Subcutaneous abdominal adipose tissue (tissue), 5 donors: ENCODE results near the gene MTMR3.

Experiments used
- H3K27ac ChIP-seq: one replicate; pipeline ENCODE4 v1.7.0; 2013; ENCODE audit warnings: low read depth, mild to moderate bottlenecking, inconsistent platforms, low read length, moderate library complexity
- H3K27me3 ChIP-seq, 5 donors: one replicate each; pipeline ENCODE4 v1.7.0; 2013; ENCODE audit warnings: low read length in 5 of 5, inconsistent platforms in 1 of 5; ENCODE audit not compliant: control insufficient read depth in 5 of 5, insufficient read depth in 4 of 5
- H3K36me3 ChIP-seq, 5 donors: one replicate each; pipeline ENCODE4 v1.7.0; 2013; ENCODE audit warnings: low read length in 5 of 5; ENCODE audit not compliant: control insufficient read depth in 5 of 5, insufficient read depth in 5 of 5
- H3K4me1 ChIP-seq, 5 donors: one replicate each; pipeline ENCODE4 v1.7.0; 2013; ENCODE audit warnings: low read length in 5 of 5, mild to moderate bottlenecking in 3 of 5, moderate library complexity in 1 of 5; ENCODE audit not compliant: control insufficient read depth in 5 of 5, insufficient read depth in 5 of 5
- H3K4me3 ChIP-seq, 5 donors: one replicate each; pipeline ENCODE4 v1.7.0; 2013; ENCODE audit warnings: low read length in 5 of 5, low read depth in 1 of 5
- H3K9ac ChIP-seq, 5 donors: one replicate each; pipeline ENCODE4 v1.7.0; 2013; ENCODE audit warnings: low read length in 5 of 5, mild to moderate bottlenecking in 4 of 5, moderate library complexity in 3 of 5
- H3K9me3 ChIP-seq, 5 donors: one replicate each; pipeline ENCODE4 v1.7.0; 2013; ENCODE audit warnings: low read length in 5 of 5; ENCODE audit not compliant: control insufficient read depth in 5 of 5
- donor health status: healthy.
- donor health status: healthy.
- donor health status: healthy.
- donor health status: healthy.
- donor health status: healthy.

Gene MTMR3

DNA sequence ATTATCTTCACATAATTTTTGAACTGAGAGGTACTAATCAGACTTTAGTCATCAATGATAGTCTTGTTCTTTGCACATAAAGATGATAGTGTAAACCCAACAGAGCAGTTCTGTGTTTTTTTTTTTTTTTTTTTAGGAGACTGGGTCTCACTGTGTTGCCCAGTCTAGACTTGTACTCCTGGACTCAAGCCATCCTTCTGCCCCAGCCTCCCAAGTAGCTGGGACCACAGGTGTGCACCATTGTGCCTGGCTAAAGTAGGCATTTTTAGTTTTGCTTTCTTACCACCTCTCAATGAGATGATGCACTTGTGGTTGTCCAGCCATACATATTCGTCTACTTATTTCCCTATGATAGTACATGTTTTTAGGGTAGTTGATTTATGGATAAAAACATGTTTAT lies 50.6 kb downstream of the MTMR3 start:
- Histone ChIP-seq H3K9ac (no peak overlapping the region), H3K36me3 (no peaks in the 10 kb centered on the region), H3K27ac (no peak overlapping the region), H3K4me3 (no peak overlapping the region), H3K27me3 (no peaks in the 10 kb centered on the region), H3K4me1 (peaks cover 0 to 10% (median 4%) of the 10 kb centered on the region in 5 donors), H3K9me3 (no peaks in the 10 kb centered on the region)

- Histone ChIP-seq H3K9me3 (no peaks in the 10 kb centered on the region), H3K27ac (no peak overlapping the region), H3K36me3 (no peaks in the 10 kb centered on the region), H3K4me3 (no peak overlapping the region), H3K4me1 (peaks cover 0 to 10% (median 4%) of the 10 kb centered on the region in 5 donors), H3K9ac (no peak overlapping the region), H3K27me3 (no peaks in the 10 kb centered on the region)
Measured at GRCh38 chr22:29934596-29934995, 51.6 kb downstream of the MTMR3 start.

DNA sequence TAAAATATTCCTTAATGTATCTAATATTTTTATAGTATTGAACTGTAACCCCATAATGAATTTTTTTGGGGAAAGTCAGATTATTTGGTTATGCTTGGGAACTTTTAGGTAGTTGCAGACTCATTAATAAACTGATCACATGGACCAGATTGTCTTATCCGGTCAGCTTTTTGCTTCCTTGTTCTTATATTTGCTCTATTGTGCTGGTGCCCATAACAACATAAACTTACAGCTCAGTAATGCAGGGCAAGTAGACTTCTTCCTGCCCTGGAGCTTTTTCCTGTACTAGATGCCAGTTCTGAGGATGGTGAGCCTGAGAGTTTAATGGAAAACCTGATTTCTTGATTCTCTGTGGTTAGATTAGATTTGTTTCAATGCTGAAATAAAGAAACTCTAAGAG lies 53.2 kb downstream of the MTMR3 start:
- H3K4me3 ChIP-seq = no peak overlapping the region
- H3K27me3 ChIP-seq = no peaks in the 10 kb centered on the region
- H3K27ac ChIP-seq = no peak overlapping the region
- no peaks in the 10 kb centered on the region for H3K36me3 ChIP-seq
- H3K9me3 ChIP-seq = no peaks in the 10 kb centered on the region
- H3K4me1 ChIP-seq = peaks cover 0 to 8% (median 4%) of the 10 kb centered on the region in 5 donors
- no peak overlapping the region for H3K9ac ChIP-seq

- Histone ChIP-seq H3K9ac (no peak overlapping the region), H3K4me3 (no peak overlapping the region), H3K9me3 (no peaks in the 10 kb centered on the region), H3K4me1 (peaks cover 0 to 5% (median 3%) of the 10 kb centered on the region in 5 donors), H3K36me3 (no peaks in the 10 kb centered on the region), H3K27ac (no peak overlapping the region), H3K27me3 (no peaks in the 10 kb centered on the region)
Measured at GRCh38 chr22:29937940-29938693, 55.1 kb downstream of the MTMR3 start.

DNA sequence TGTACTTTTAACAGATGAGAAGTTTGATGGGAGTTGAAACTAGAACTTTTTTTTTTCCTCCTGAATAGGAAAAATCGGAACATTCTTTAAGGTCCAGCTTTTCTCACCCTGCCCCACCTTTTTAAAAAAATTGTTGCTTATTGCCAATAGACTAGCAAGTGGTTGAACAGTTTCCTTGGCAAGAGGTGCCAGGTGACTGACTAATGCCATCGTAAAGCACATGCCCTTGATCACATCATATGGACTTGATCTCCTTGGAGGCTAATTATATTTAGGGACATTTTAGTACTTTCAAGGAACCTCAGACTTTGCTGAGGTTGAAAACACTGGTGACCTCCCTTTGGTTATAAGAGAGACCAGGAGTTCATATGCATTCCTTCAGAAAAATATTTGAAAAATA lies 57.6 kb downstream of the MTMR3 start:
- no peaks in the 10 kb centered on the region for H3K36me3 ChIP-seq
- H3K4me1 ChIP-seq = peaks cover 0 to 8% (median 3%) of the 10 kb centered on the region in 5 donors
- no peaks in the 10 kb centered on the region for H3K27me3 ChIP-seq
- no peak overlapping the region for H3K9ac ChIP-seq
- H3K4me3 ChIP-seq = no peak overlapping the region
- no peak overlapping the region for H3K27ac ChIP-seq
- H3K9me3 ChIP-seq = no peaks in the 10 kb centered on the region

DNA sequence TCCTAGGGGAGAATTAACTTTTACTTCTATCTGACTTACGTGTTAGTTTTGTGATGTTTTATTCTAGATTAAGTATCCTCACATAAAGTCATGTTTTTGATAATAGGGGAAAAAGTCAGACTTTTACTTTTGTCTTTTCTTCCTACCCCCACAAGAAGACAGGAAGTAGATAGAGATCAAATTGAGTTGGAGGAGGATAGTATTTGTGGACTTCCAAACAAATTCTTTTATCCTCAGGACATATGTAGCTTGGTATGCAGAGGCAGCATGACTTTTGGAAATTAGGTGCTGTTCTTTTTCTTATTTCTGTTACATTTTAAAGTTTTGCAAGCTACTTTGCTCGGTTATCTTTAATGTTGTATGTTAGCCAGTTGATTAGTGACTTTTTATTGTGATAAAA lies 61.4 kb downstream of the MTMR3 start:
- peaks cover 2 to 16% (median 9%) of the 10 kb centered on the region in 5 donors for H3K4me1 ChIP-seq

GRCh38 chr22:29945435-29945834 lies 62.5 kb downstream of the MTMR3 start:
- Histone ChIP-seq H3K9ac (no peak overlapping the region), H3K9me3 (no peaks in the 10 kb centered on the region), H3K4me3 (no peak overlapping the region), H3K27me3 (no peaks in the 10 kb centered on the region), H3K27ac (no peak overlapping the region), H3K4me1 (peaks cover 2 to 16% (median 14%) of the 10 kb centered on the region in 5 donors), H3K36me3 (no peaks in the 10 kb centered on the region)

More for the DNA sequence above, 61.4 kb downstream of the MTMR3 start:
- Histone ChIP-seq H3K9me3 (no peaks in the 10 kb centered on the region), H3K27me3 (no peaks in the 10 kb centered on the region), H3K4me3 (no peak overlapping the region), H3K27ac (no peak overlapping the region), H3K36me3 (no peaks in the 10 kb centered on the region), H3K9ac (no peak overlapping the region)

GRCh38 chr22:29946220-29946619 lies 63.2 kb downstream of the MTMR3 start:
- Histone ChIP-seq H3K27ac (no peak overlapping the region), H3K4me3 (no peak overlapping the region), H3K36me3 (no peaks in the 10 kb centered on the region), H3K4me1 (peaks cover 2 to 16% (median 14%) of the 10 kb centered on the region in 5 donors), H3K9ac (no peak overlapping the region), H3K27me3 (no peaks in the 10 kb centered on the region), H3K9me3 (no peaks in the 10 kb centered on the region)

DNA sequence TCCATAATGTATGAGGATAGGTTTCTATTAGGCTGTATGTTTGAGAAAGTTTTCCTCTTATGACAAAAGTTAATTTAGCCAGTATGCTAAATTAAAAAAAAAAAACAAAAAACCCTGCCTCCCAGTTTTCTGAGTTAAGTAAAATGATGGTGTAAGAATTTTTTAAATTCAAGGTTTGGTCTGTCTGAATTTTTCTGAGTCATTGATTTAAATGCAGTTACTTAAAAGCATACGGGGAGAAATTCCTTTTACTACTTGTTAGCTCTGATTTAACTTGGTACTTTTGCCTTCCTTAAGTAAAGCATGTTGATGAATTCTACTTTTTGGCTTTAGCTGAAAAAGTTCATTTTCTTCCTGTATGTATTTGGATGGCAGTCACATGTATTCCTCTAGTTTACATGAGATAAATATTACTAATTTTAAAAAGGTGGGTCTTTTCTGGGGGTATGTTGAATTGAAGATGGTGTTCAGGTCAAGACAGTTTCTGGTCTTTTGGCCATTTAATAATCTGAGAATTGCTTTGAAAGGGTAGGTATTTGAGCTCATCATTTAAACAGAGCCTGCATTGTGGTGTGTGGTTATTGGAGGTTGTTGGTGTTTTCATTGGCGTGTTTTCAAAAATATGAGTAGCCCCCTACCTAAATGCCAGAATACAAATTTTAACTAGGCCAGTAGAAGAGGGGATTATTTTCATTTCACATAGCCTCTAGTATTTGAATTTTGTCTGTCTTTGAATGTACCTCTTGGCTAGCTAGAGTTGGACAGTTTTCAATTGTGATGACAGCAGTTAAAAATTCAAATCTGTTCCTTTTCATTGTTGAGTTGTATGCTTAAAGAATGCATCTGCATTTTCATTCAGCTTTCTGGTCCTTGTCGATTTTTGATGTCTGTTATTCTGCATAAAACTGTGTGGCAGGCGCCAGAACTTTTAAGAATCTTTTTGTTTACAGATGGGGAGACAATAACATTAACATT lies 64.7 kb downstream of the MTMR3 start:
- Histone ChIP-seq H3K9me3 (no peaks in the 10 kb centered on the region), H3K4me1 (peaks cover 2 to 14% (median 14%) of the 10 kb centered on the region in 5 donors), H3K27me3 (no peaks in the 10 kb centered on the region), H3K9ac (no peak overlapping the region), H3K36me3 (no peaks in the 10 kb centered on the region), H3K27ac (no peak overlapping the region), H3K4me3 (no peak overlapping the region)

- Histone ChIP-seq H3K4me3 (no peak overlapping the region), H3K9me3 (no peaks in the 10 kb centered on the region), H3K9ac (no peak overlapping the region), H3K4me1 (peaks cover 2 to 14% (median 14%) of the 10 kb centered on the region in 5 donors), H3K27me3 (no peaks in the 10 kb centered on the region), H3K27ac (no peak overlapping the region), H3K36me3 (no peaks in the 10 kb centered on the region)
Measured at GRCh38 chr22:29948385-29948769, 65.4 kb downstream of the MTMR3 start.
